Liver (tissue), 9 donors: ENCODE results near the gene TMEM45A. TPM values are rescaled to one million over a fixed set of nuclear protein-coding genes. Genes with fewer than 3 reads are reported as not detected.

ENCODE experiments used
- DNase-seq: peaks from one replicate; pipeline ENCODE4 v3.0.0-alpha.2; 2017; ENCODE audit warnings: low spot score
- H3K27ac ChIP-seq, 2 donors: one replicate each; pipeline ENCODE4 v1.7.0; 2013; ENCODE audit warnings: inconsistent platforms in 2 of 2, low read length in 2 of 2, control low read depth in 1 of 2, low read depth in 1 of 2, mild to moderate bottlenecking in 1 of 2
- H3K27me3 ChIP-seq, 4 donors: one replicate each; pipeline versions ENCODE4 v1.6.1 to v1.7.0; 2013; ENCODE audit warnings: low read length in 3 of 4, inconsistent platforms in 1 of 4, mild to moderate bottlenecking in 1 of 4, moderate library complexity in 1 of 4; ENCODE audit not compliant: control insufficient read depth in 4 of 4, insufficient read depth in 4 of 4
- H3K36me3 ChIP-seq, 4 donors: one replicate each; pipeline versions ENCODE4 v1.6.1 to v1.7.0; 2013; ENCODE audit warnings: low read length in 3 of 4, mild to moderate bottlenecking in 3 of 4, low read depth in 1 of 4, moderate library complexity in 1 of 4; ENCODE audit not compliant: control insufficient read depth in 4 of 4, insufficient read depth in 3 of 4
- H3K4me1 ChIP-seq, 4 donors: one replicate each; pipeline versions ENCODE4 v1.6.1 to v1.7.0; 2013; ENCODE audit warnings: low read length in 3 of 4, mild to moderate bottlenecking in 3 of 4, moderate library complexity in 1 of 4; ENCODE audit not compliant: control insufficient read depth in 4 of 4, insufficient read depth in 4 of 4
- H3K4me3 ChIP-seq, 3 donors: one replicate each; pipeline versions ENCODE4 v1.6.1 to v1.7.0; 2013; ENCODE audit warnings: low read length in 3 of 3, control low read depth in 1 of 3, low read depth in 1 of 3, mild to moderate bottlenecking in 1 of 3
- H3K9ac ChIP-seq, 2 donors: one replicate each; pipeline ENCODE4 v1.7.0; 2013; ENCODE audit warnings: low read length in 2 of 2, mild to moderate bottlenecking in 2 of 2, moderate library complexity in 2 of 2, control low read depth in 1 of 2, low read depth in 1 of 2
- H3K9me3 ChIP-seq, 4 donors: one replicate each; pipeline versions ENCODE4 v1.6.1 to v1.7.0; 2013; ENCODE audit warnings: low read length in 3 of 4; ENCODE audit not compliant: control insufficient read depth in 4 of 4
- ATF3 ChIP-seq: IDR thresholded peaks from 2 replicates; pipeline ENCODE4 v1.6.1; 2016; ENCODE audit warnings: antibody characterized with exemption
- CTCF ChIP-seq: fragments of 150-350 bp; IDR thresholded peaks from 2 replicates; pipeline ENCODE4 v1.5.1; 2017; ENCODE audit warnings: improper control_type of control experiment, low read depth, low read length; ENCODE audit not compliant: missing input control
- FOXA1 ChIP-seq: IDR thresholded peaks from 2 replicates; pipeline ENCODE4 v1.6.1; 2016; ENCODE audit warnings: antibody characterized with exemption
- FOXA2 ChIP-seq: IDR thresholded peaks from 2 replicates; pipeline ENCODE4 v1.6.1; 2016; ENCODE audit warnings: antibody characterized with exemption
- GABPA ChIP-seq, 2 donors: IDR thresholded peaks in 1 of 2; conservative IDR thresholded peaks in 1 of 2; 2 replicates each; pipeline ENCODE4 v1.6.1; 2016; ENCODE audit warnings: antibody characterized with exemption in 2 of 2, mild to moderate bottlenecking in 1 of 2, moderate library complexity in 1 of 2
- HNF4A ChIP-seq, 2 donors: conservative IDR thresholded peaks; 2 replicates each; pipeline ENCODE4 v1.6.1; 2016; ENCODE audit warnings: antibody characterized with exemption in 2 of 2, mild to moderate bottlenecking in 2 of 2
- HNF4G ChIP-seq: IDR thresholded peaks from 2 replicates; pipeline ENCODE4 v1.6.1; 2016; ENCODE audit warnings: antibody characterized with exemption
- JUND ChIP-seq, 2 donors: IDR thresholded peaks; 2 replicates each; pipeline ENCODE4 v1.6.1; 2016; ENCODE audit warnings: antibody characterized with exemption in 2 of 2
- MAX ChIP-seq: IDR thresholded peaks from 2 replicates; pipeline ENCODE4 v1.6.1; 2016; ENCODE audit warnings: antibody characterized with exemption
- NR2F2 ChIP-seq: IDR thresholded peaks from 2 replicates; pipeline ENCODE4 v1.6.1; 2016; ENCODE audit warnings: antibody characterized with exemption
- RAD21 ChIP-seq, 2 donors: IDR thresholded peaks; 2 replicates each; pipeline ENCODE4 v1.6.1; 2016; ENCODE audit warnings: antibody characterized with exemption in 2 of 2, mild to moderate bottlenecking in 2 of 2
- REST ChIP-seq: IDR thresholded peaks from 2 replicates; pipeline ENCODE4 v1.6.1; 2016; ENCODE audit warnings: antibody characterized with exemption, mild to moderate bottlenecking
- YY1 ChIP-seq: IDR thresholded peaks from 2 replicates; pipeline ENCODE4 v1.6.1; 2016; ENCODE audit warnings: antibody characterized with exemption, mild to moderate bottlenecking
- ZBTB33 ChIP-seq: IDR thresholded peaks from 2 replicates; pipeline ENCODE4 v1.6.1; 2016; ENCODE audit warnings: antibody characterized with exemption
- WGBS: extraction: QIAGEN DNeasy Blood & Tissue Kit; methylation state at CpG from one replicate; pipeline ENCODE4 v1.1.7; 2013; 5-methylcytosine and 5-hydroxymethylcytosine counted together
- polyA plus RNA-seq, 2 donors: library from polyadenylated mRNA; stranded (reverse) in 1 of 2; unstranded in 1 of 2; fragments of 200-250 nt in 1 of 2; fragments of >200 nt in 1 of 2; fragmentation: Nextera tagmentation in 1 of 2; extraction: Ambion mirVana in 1 of 2; gene quantifications; one replicate each; pipeline versions ENCODE4 v1.2.1 to v1.2.3, GENCODE V29; 2013 to 2015
- total RNA-seq, 2 donors: library from RNA; depleted of rRNA; stranded (reverse); fragments of >200 nt; gene quantifications; one replicate each; pipeline ENCODE4 v1.2.3, GENCODE V29; 2014
- donor health status: healthy.
- donor health status: healthy.
- donor health status: healthy.
- donor health status: healthy.
- donor health status: healthy.

The TMEM45A gene
- total and polyA plus RNA-seq, 4 donors = 7.1 to 65.8 (median 45.1) TPM

GRCh38 chr3:100527347-100527735, 34.9 kb downstream of the TMEM45A start:
- H3K36me3 ChIP-seq = peaks cover 0 to 2% (median 0%) of the 10 kb centered on the region in 4 donors
- 96% methylated on average over 1 of the region's 1 CpG for WGBS
- peak overlapping the region; percentile 59 to 68 for H3K27ac ChIP-seq
- no peaks in the 10 kb centered on the region for H3K27me3 ChIP-seq
- H3K4me3 ChIP-seq = no peak overlapping the region
- TF ChIP-seq JUND (IDR thresholded peaks at IDR 0.05) (no peak), MAX (no peak), FOXA2 (no peak), ZBTB33 (no peak)
- H3K9me3 ChIP-seq = no peaks in the 10 kb centered on the region
- no peak for DNase-seq
- H3K9ac ChIP-seq = no peak overlapping the region
- H3K4me1 ChIP-seq = peaks cover 3 to 33% (median 14%) of the 10 kb centered on the region in 4 donors

GRCh38 chr3:100531093-100531492, 38.7 kb downstream of the TMEM45A start:
- Histone ChIP-seq H3K9me3 (no peaks in the 10 kb centered on the region), H3K36me3 (no peaks in the 10 kb centered on the region), H3K27ac (no peak overlapping the region), H3K27me3 (no peaks in the 10 kb centered on the region), H3K4me1 (peaks cover 9 to 31% (median 9%) of the 10 kb centered on the region in 4 donors), H3K9ac (no peak overlapping the region), H3K4me3 (no peak overlapping the region)
- no peak for TF ChIP-seq NR2F2
- no peak for TF ChIP-seq YY1
- TF ChIP-seq MAX = no peak
- no peak for TF ChIP-seq ZBTB33
- no peak for TF ChIP-seq JUND (IDR thresholded peaks at IDR 0.05)
- no peak for TF ChIP-seq HNF4A (conservative IDR thresholded peaks at IDR 0.05)
- no peak for TF ChIP-seq HNF4G
- TF ChIP-seq FOXA2 = no peak
- no peak for TF ChIP-seq ATF3
- no peak for TF ChIP-seq CTCF
- TF ChIP-seq FOXA1 = no peak
- no peak for TF ChIP-seq REST
- TF ChIP-seq GABPA (IDR thresholded peaks at IDR 0.05 in 1 of 2, conservative IDR thresholded peaks at IDR 0.05 in 1 of 2) = no peak
- no peak for TF ChIP-seq RAD21 (IDR thresholded peaks at IDR 0.05)
- no peak for DNase-seq
- WGBS = 91% methylated on average over 3 of the region's 3 CpGs
